GM23248 (cell line): ENCODE data around the gene KRT27.

Experiments used
- EZH2 ChIP-seq: fragments of 200-600 bp; sonication (generic); IDR thresholded peaks from 2 replicates; pipeline ENCODE4 v1.6.1; 2018; ENCODE audit warnings: antibody characterized with exemption, mild to moderate bottlenecking; ENCODE audit not compliant: insufficient read depth, poor library complexity, severe bottlenecking
- EZH2phosphoT487 ChIP-seq: fragments of 200-600 bp; sonication (generic); IDR thresholded peaks from 2 replicates; pipeline ENCODE4 v1.6.1; 2018; ENCODE audit warnings: antibody characterized with exemption, moderate library complexity, mild to moderate bottlenecking, low read depth; ENCODE audit not compliant: insufficient read depth

GRCh38 chr17:40775945-40776344 lies 6.4 kb downstream of the KRT27 start:
- no peak for TF ChIP-seq EZH2
- no peak for TF ChIP-seq EZH2phosphoT487
